ENCODE measurements around the gene PRICKLE1.
"Not testable (repeated sequence)": the region's sequence is repeated elsewhere in the genome, so short reads cannot be mapped to it uniquely, and the experiment has no call there.

Gene PRICKLE1

GRCh38 chr12:42550800-42551199 is 38.7 kb downstream of the PRICKLE1 start:
- TF ChIP-seq SPI1 (IDR thresholded peaks at IDR 0.05; ENCODE audit: borderline replicate concordance, low read depth) (no peak), GABPA (IDR thresholded peaks at IDR 0.05; ENCODE audit: low read depth) (no peak), POLR2AphosphoS5 (IDR thresholded peaks at IDR 0.05; ENCODE audit: low read depth) (no peak), REST (IDR thresholded peaks at IDR 0.05; ENCODE audit: insufficient replicate concordance, low read depth) (no peak), CTCF (IDR thresholded peaks at IDR 0.05; ENCODE audit: insufficient read depth, low read length) (no peak)
- H3K4me3 ChIP-seq (replicated peaks; ENCODE audit: insufficient read depth, low read length), result no peak overlapping the region
- H3K27me3 ChIP-seq (ENCODE audit: insufficient read depth, poor library complexity, severe bottlenecking), result no peaks in the 10 kb centered on the region
- DNase-seq (ENCODE audit: low read depth in 1 of 2, low spot score in 1 of 2), result no peak
- H3K27ac ChIP-seq (replicated peaks), result no peak overlapping the region

- H3K4me3 ChIP-seq (replicated peaks; ENCODE audit: insufficient read depth, low read length), result no peak overlapping the region
- no peak for DNase-seq (ENCODE audit: low read depth in 1 of 2, low spot score in 1 of 2)
- H3K27ac ChIP-seq (replicated peaks), result no peak overlapping the region
- TF ChIP-seq SPI1 (IDR thresholded peaks at IDR 0.05; ENCODE audit: borderline replicate concordance, low read depth) (no peak), GABPA (IDR thresholded peaks at IDR 0.05; ENCODE audit: low read depth) (no peak), CTCF (IDR thresholded peaks at IDR 0.05; ENCODE audit: insufficient read depth, low read length) (no peak), POLR2AphosphoS5 (IDR thresholded peaks at IDR 0.05; ENCODE audit: low read depth) (no peak), REST (IDR thresholded peaks at IDR 0.05; ENCODE audit: insufficient replicate concordance, low read depth) (no peak)
- no peaks in the 10 kb centered on the region for H3K27me3 ChIP-seq (ENCODE audit: insufficient read depth, poor library complexity, severe bottlenecking)
Observed at GRCh38 chr12:42546709-42547108, 42.8 kb downstream of the PRICKLE1 start.

GRCh38 chr12:42541965-42542364 is 47.6 kb downstream of the PRICKLE1 start:
- DNase-seq (ENCODE audit: low read depth in 1 of 2, low spot score in 1 of 2), result no peak
- Histone ChIP-seq H3K27ac (replicated peaks) (no peak overlapping the region), H3K27me3 (ENCODE audit: insufficient read depth, poor library complexity, severe bottlenecking) (no peaks in the 10 kb centered on the region), H3K4me3 (replicated peaks; ENCODE audit: insufficient read depth, low read length) (no peak overlapping the region)
- TF ChIP-seq POLR2AphosphoS5 (IDR thresholded peaks at IDR 0.05; ENCODE audit: low read depth), result no peak

- H3K4me3 ChIP-seq (replicated peaks; ENCODE audit: insufficient read depth, low read length); H3K27ac ChIP-seq (replicated peaks); DNase-seq (ENCODE audit: low read depth in 1 of 2, low spot score in 1 of 2); H3K27me3 ChIP-seq (ENCODE audit: insufficient read depth, poor library complexity, severe bottlenecking): not testable (repeated sequence)
Observed at GRCh38 chr12:42541308-42541707, 48.2 kb downstream of the PRICKLE1 start.

- no peak overlapping the region for H3K27ac ChIP-seq (replicated peaks)
- no peak for DNase-seq (ENCODE audit: low read depth in 1 of 2, low spot score in 1 of 2)
- no peak for TF ChIP-seq GABPA (IDR thresholded peaks at IDR 0.05; ENCODE audit: low read depth)
- TF ChIP-seq REST (IDR thresholded peaks at IDR 0.05; ENCODE audit: insufficient replicate concordance, low read depth), result no peak
- no peak for TF ChIP-seq SPI1 (IDR thresholded peaks at IDR 0.05; ENCODE audit: borderline replicate concordance, low read depth)
- no peak for TF ChIP-seq CTCF (IDR thresholded peaks at IDR 0.05; ENCODE audit: insufficient read depth, low read length)
- no peak for TF ChIP-seq POLR2AphosphoS5 (IDR thresholded peaks at IDR 0.05; ENCODE audit: low read depth)
- H3K27me3 ChIP-seq (ENCODE audit: insufficient read depth, poor library complexity, severe bottlenecking), result no peaks in the 10 kb centered on the region
- H3K4me3 ChIP-seq (replicated peaks; ENCODE audit: insufficient read depth, low read length), result no peak overlapping the region
Observed at GRCh38 chr12:42539696-42540095, 49.9 kb downstream of the PRICKLE1 start.

Data from HL-60 (cell line).